Mesenchymal stem cell (in vitro differentiated cells and primary cell): ENCODE data around the gene CALR3.

Experiments
- DNase-seq: peaks from one replicate; pipeline ENCODE4 v3.0.0-alpha.2; 2013
- H2AFZ ChIP-seq: one replicate; pipeline ENCODE4 v1.6.1; 2013; ENCODE audit warnings: low read depth, mild to moderate bottlenecking, control low read depth, inconsistent platforms, low read length, moderate library complexity
- H2AK5ac ChIP-seq: 2 replicates; pipeline ENCODE4 v1.6.1; 2013; ENCODE audit warnings: low read length, moderate library complexity, mild to moderate bottlenecking, inconsistent platforms; ENCODE audit not compliant: severe bottlenecking
- H2BK120ac ChIP-seq: one replicate; pipeline ENCODE4 v1.6.1; 2013; ENCODE audit warnings: low read depth, mild to moderate bottlenecking, inconsistent platforms, low read length, moderate library complexity
- H2BK12ac ChIP-seq, 2 experiments: one replicate each; pipeline ENCODE4 v1.6.1; 2013; ENCODE audit warnings: inconsistent platforms in 2 of 2, low read length in 2 of 2, mild to moderate bottlenecking in 2 of 2, moderate library complexity in 2 of 2, control low read depth in 1 of 2
- H2BK15ac ChIP-seq: one replicate; pipeline ENCODE4 v1.6.1; 2013; ENCODE audit warnings: mild to moderate bottlenecking, low read depth, inconsistent platforms; ENCODE audit not compliant: poor library complexity, severe bottlenecking
- H2BK5ac ChIP-seq: 2 replicates; pipeline ENCODE4 v1.6.1; 2013; ENCODE audit warnings: low read depth, mild to moderate bottlenecking, low read length, control low read depth, inconsistent platforms; ENCODE audit not compliant: poor library complexity, severe bottlenecking
- H3K14ac ChIP-seq, 2 experiments: one replicate each; pipeline ENCODE4 v1.6.1; 2013; ENCODE audit warnings: inconsistent platforms in 2 of 2, low read length in 2 of 2, control low read depth in 1 of 2, mild to moderate bottlenecking in 1 of 2, moderate library complexity in 1 of 2
- H3K18ac ChIP-seq, 2 experiments: one replicate each; pipeline ENCODE4 v1.6.1; 2013; ENCODE audit warnings: inconsistent platforms in 2 of 2, low read length in 2 of 2, control low read depth in 1 of 2, low read depth in 1 of 2, mild to moderate bottlenecking in 1 of 2
- H3K23ac ChIP-seq, 2 experiments: one replicate each; pipeline ENCODE4 v1.6.1; 2013; ENCODE audit warnings: inconsistent platforms in 2 of 2, low read length in 2 of 2, mild to moderate bottlenecking in 2 of 2, moderate library complexity in 2 of 2, control low read depth in 1 of 2
- H3K27ac ChIP-seq: 2 replicates; pipeline ENCODE4 v1.5.1; 2013; ENCODE audit warnings: mild to moderate bottlenecking, moderate library complexity, low read length, control low read depth, inconsistent platforms; ENCODE audit not compliant: poor library complexity, severe bottlenecking
- H3K27me3 ChIP-seq, 2 experiments: 2 replicates each; pipeline versions ENCODE4 v1.6.1 to v1.7.0; 2013; ENCODE audit warnings: low read length in 2 of 2, mild to moderate bottlenecking in 2 of 2, moderate library complexity in 2 of 2, control low read depth in 1 of 2, inconsistent platforms in 1 of 2; ENCODE audit not compliant: control insufficient read depth in 1 of 2, insufficient read depth in 1 of 2
- H3K36me3 ChIP-seq, 2 experiments: 2 replicates each; pipeline versions ENCODE4 v1.6.1 to v1.7.0; 2013; ENCODE audit warnings: low read length in 2 of 2, control low read depth in 1 of 2, inconsistent platforms in 1 of 2, low read depth in 1 of 2, mild to moderate bottlenecking in 1 of 2; ENCODE audit not compliant: insufficient read depth in 2 of 2, control insufficient read depth in 1 of 2
- H3K4ac ChIP-seq, 2 experiments: one replicate each; pipeline ENCODE4 v1.6.1; 2013; ENCODE audit warnings: inconsistent platforms in 2 of 2, low read length in 2 of 2, mild to moderate bottlenecking in 2 of 2, moderate library complexity in 2 of 2, control low read depth in 1 of 2, low read depth in 1 of 2
- H3K4me1 ChIP-seq: 2 replicates; pipeline ENCODE4 v1.6.1; 2013; ENCODE audit warnings: low read depth, low read length, control low read depth; ENCODE audit not compliant: control insufficient read depth, insufficient read depth
- H3K4me2 ChIP-seq: 2 replicates; pipeline ENCODE4 v1.6.1; 2013; ENCODE audit warnings: low read length, mild to moderate bottlenecking, inconsistent platforms; ENCODE audit not compliant: poor library complexity, severe bottlenecking
- H3K4me3 ChIP-seq, 2 experiments: 2 replicates each; pipeline versions ENCODE4 v1.5.1 to v1.7.0; 2013; ENCODE audit warnings: low read length in 2 of 2, mild to moderate bottlenecking in 2 of 2, control low read depth in 1 of 2, low read depth in 1 of 2; ENCODE audit not compliant: insufficient read depth in 1 of 2
- H3K79me1 ChIP-seq: replicated peaks from 2 replicates; pipeline ENCODE4 v1.6.1; 2013; ENCODE audit warnings: mild to moderate bottlenecking, control low read depth, low read length, inconsistent platforms; ENCODE audit not compliant: poor library complexity, severe bottlenecking
- H3K9ac ChIP-seq: 2 replicates; pipeline ENCODE4 v1.7.0; 2013; ENCODE audit warnings: mild to moderate bottlenecking, low read length, moderate library complexity
- H3K9me3 ChIP-seq: 2 replicates; pipeline ENCODE4 v1.7.0; 2013; ENCODE audit warnings: mild to moderate bottlenecking, low read length; ENCODE audit not compliant: control insufficient read depth
- H4K8ac ChIP-seq: one replicate; pipeline ENCODE4 v1.6.1; 2013; ENCODE audit warnings: inconsistent platforms, mild to moderate bottlenecking, low read length, moderate library complexity
- H4K91ac ChIP-seq: one replicate; pipeline ENCODE4 v1.6.1; 2013; ENCODE audit warnings: mild to moderate bottlenecking, low read length, inconsistent platforms
- WGBS: methylation state at CpG from one replicate; pipeline ENCODE4 v1.1.7; 2013; ENCODE audit warnings: mixed read lengths; 5-methylcytosine and 5-hydroxymethylcytosine counted together

CALR3 gene

DNA sequence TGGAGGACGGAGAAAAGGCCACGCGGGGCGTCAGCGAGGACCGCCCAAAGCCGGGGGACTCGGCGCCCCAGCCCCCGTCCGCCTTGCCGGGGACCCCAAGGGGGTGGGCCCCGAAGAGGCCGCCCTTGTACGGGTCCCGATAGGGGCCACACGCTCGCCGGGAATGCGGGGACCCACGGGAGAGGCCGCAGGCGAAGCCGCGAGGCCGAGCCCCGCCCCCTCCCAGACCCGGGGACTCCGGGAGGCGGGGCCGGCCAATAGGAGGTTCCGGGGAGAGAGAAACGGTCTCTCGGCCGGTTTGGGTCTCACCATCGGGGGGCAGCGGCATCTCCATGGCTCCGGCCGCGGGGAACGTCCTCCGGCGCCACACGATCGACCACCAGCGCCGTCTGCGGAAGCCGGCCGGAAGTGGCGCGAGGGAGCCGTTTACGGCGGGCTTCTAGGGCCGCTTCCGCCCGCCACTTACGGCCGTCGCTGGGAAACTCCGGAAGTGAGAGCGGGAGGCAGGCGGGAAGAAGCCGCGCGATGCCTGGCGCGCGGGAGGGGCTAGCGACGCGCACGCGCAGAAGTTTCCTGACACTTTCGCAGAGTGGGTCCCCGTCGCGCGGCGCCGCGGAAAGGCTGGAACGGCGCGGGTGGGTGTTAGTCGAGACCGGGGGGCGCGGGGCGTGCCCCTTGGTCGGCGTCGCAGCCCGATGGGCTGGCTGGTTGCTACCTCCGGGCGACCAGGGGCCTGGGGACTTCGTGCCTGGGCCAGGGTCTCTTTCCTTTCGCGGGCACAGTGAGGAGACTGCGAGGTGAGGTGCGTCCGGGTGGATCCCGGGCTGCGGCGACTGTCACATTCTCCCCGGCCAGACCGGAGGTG lies 46.3 kb upstream of the CALR3 start, which contains the start of gene CHERP:
Gene CHERP, minus strand, starts transcription at position 393 of the 865 bp plus-strand sequence. Its CDS starts 59 bp downstream, at position 334.
- Histone ChIP-seq H3K23ac (peak within 1 kb of the TSS in 1 of 2 experiments; percentile 96), H3K14ac (peak within 1 kb of the TSS in 1 of 2 experiments; percentile 39), H2AFZ (peak within 1 kb of the TSS; percentile 72), H2BK120ac (peak within 1 kb of the TSS; percentile 4), H3K4me3 (peak within 1 kb of the TSS; percentile 93 to 99), H3K4ac (peak within 1 kb of the TSS; percentile 88 to 96), H4K8ac (peak within 1 kb of the TSS; percentile 84), H3K27me3 (no peaks in the 10 kb centered on the region), H3K27ac (peak within 1 kb of the TSS; percentile 79), H3K9ac (peak within 1 kb of the TSS; percentile 99), H4K91ac (peak within 1 kb of the TSS; percentile 68), H3K79me1 (peaks cover 5% of the 10 kb centered on the region), H3K36me3 (peaks cover 22 to 39% of the 10 kb centered on the region in 2 experiments), H3K18ac (peak within 1 kb of the TSS; percentile 72 to 73), H2BK5ac (peak within 1 kb of the TSS; percentile 89), H2BK12ac (no peak within 1 kb of the TSS), H3K9me3 (no peaks in the 10 kb centered on the region), H3K4me1 (peaks cover 9% of the 10 kb centered on the region), H2AK5ac (peak within 1 kb of the TSS; percentile 35), H2BK15ac (peak within 1 kb of the TSS; percentile 80), H3K4me2 (peak within 1 kb of the TSS; percentile 82)
- WGBS: under 1% methylated on average over 97 of the region's 108 CpGs
- peak; percentile 94 for DNase-seq

DNA sequence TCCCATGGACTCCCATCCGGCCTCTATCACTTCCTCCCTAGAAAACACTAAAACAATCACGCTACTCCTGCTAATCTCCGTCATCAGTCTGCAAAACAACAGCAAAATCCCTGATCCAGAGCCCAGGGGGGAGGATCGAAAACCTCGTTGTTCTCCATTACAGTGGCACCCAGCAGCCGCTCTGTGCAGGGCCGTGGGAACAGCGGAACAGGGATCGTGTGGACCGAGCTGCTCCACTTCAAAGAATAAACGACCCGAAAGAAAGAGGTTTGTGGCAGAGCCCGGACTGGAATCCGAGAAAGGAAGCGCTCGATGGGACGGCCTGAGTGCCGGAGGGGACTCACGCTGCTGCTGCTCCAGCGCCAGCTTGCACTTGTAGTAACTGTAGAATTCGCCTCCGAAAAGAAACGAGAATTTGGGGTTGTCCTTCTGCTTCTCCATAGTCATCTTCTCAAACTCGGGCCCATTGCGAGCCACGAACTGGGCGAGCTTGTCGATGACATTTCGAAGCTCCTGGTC lies 45.6 kb upstream of the CALR3 start:
- Histone ChIP-seq H3K9ac (peak overlapping the region; percentile 99), H3K4me2 (peak overlapping the region; percentile 78), H2BK5ac (no peak overlapping the region), H2AFZ (no peak overlapping the region), H3K23ac (peak overlapping the region in 1 of 2 experiments; percentile 40), H2BK15ac (no peak overlapping the region), H2AK5ac (no peak overlapping the region), H3K4ac (peak overlapping the region in 1 of 2 experiments; percentile 11), H3K4me1 (peaks cover 9% of the 10 kb centered on the region), H3K27ac (peak overlapping the region; percentile 55), H3K4me3 (peak overlapping the region; percentile 84 to 99), H3K9me3 (no peaks in the 10 kb centered on the region), H4K91ac (no peak overlapping the region), H3K18ac (peak overlapping the region; percentile 72 to 73), H3K14ac (peak overlapping the region in 1 of 2 experiments; percentile 39), H4K8ac (no peak overlapping the region), H3K36me3 (peaks cover 28 to 46% of the 10 kb centered on the region in 2 experiments), H2BK12ac (no peak overlapping the region), H3K79me1 (peaks cover 5% of the 10 kb centered on the region), H2BK120ac (peak overlapping the region; percentile 4), H3K27me3 (no peaks in the 10 kb centered on the region)
- 3% methylated on average over 29 of the region's 29 CpGs for WGBS
- no peak for DNase-seq

DNA sequence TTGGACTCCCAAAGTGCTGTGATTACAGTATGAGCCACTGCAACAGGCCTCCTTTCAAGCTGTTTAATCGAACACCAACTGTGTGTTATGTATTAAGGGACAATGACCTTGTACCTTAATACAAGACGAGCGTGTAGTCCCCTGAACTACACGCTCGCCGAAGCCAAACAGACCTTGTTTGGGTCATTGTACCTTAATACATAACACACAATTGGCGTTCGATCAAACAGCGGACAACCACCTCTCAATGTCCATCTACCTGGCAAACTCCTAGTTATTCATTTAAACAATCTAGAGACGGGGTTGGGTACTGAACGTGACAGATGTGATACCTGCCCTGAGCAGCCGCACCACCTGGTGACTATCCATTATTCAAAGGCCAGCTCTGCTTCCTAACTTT lies 45.0 kb upstream of the CALR3 start:
- Histone ChIP-seq H3K23ac (peak overlapping the region in 1 of 2 experiments; percentile 72), H2AK5ac (no peak overlapping the region), H4K8ac (no peak overlapping the region), H3K14ac (peak overlapping the region in 1 of 2 experiments; percentile 38), H4K91ac (no peak overlapping the region), H3K36me3 (peaks cover 35 to 53% of the 10 kb centered on the region in 2 experiments), H3K4me1 (peaks cover 9% of the 10 kb centered on the region), H2AFZ (no peak overlapping the region), H3K18ac (no peak overlapping the region), H2BK120ac (no peak overlapping the region), H3K4ac (no peak overlapping the region), H2BK12ac (no peak overlapping the region), H3K4me3 (peak overlapping the region in 1 of 2 experiments; percentile 99), H3K9ac (peak overlapping the region; percentile 99), H3K27me3 (no peaks in the 10 kb centered on the region), H3K4me2 (peak overlapping the region; percentile 78), H2BK5ac (no peak overlapping the region), H3K79me1 (peaks cover 8% of the 10 kb centered on the region), H2BK15ac (no peak overlapping the region), H3K27ac (peak overlapping the region; percentile 55), H3K9me3 (no peaks in the 10 kb centered on the region)
- DNase-seq: no peak
- 90% methylated on average over 12 of the region's 12 CpGs for WGBS

DNA sequence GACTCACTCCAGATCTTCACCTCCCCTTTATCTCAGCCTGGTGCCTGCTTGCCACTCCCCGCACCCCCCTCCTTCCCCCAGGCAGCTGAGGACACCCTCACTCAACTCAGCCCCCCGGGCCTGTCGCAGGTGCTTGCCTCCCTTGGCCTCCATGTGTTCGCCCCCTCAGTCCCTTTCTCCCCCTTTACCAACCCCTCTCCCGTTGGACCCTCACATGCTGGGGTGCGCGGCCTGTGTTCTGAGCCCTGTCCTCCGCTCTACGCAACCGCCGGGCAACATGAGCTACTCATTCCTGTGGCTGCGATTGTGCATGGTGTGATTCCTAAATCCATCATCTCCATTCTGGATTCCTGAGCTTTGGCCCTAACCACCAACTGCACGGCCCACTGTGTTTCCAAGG lies 41.1 kb upstream of the CALR3 start:
- Histone ChIP-seq H2BK120ac (no peak overlapping the region), H3K4me2 (no peak overlapping the region), H3K27ac (no peak overlapping the region), H2AK5ac (no peak overlapping the region), H2BK12ac (no peak overlapping the region), H2AFZ (no peak overlapping the region), H2BK5ac (no peak overlapping the region), H3K9ac (no peak overlapping the region), H3K79me1 (peaks cover 28% of the 10 kb centered on the region), H4K8ac (no peak overlapping the region), H3K9me3 (no peaks in the 10 kb centered on the region), H3K27me3 (no peaks in the 10 kb centered on the region), H3K4me3 (no peak overlapping the region), H3K14ac (no peak overlapping the region), H3K23ac (peak overlapping the region in 1 of 2 experiments; percentile 68), H3K4ac (no peak overlapping the region), H4K91ac (no peak overlapping the region), H3K4me1 (peaks cover 6% of the 10 kb centered on the region), H2BK15ac (no peak overlapping the region), H3K36me3 (peaks cover 73 to 85% of the 10 kb centered on the region in 2 experiments), H3K18ac (no peak overlapping the region)
- DNase-seq: no peak
- WGBS: 97% methylated on average over 13 of the region's 13 CpGs
